Naive thymus-derived CD4-positive, alpha-beta T cell (primary cell): ENCODE data around the gene CCDC61. TPM values are rescaled to one million over a fixed set of nuclear protein-coding genes. Genes with fewer than 3 reads are reported as not detected.

Experiments used
- ATAC-seq: fragments of 150-1000 bp; cut with Tn5 transposase; 2 replicates; pipeline ENCODE4 v1.10.0; 2021; ENCODE audit warnings: mild to moderate bottlenecking, moderate library complexity
- CTCF ChIA-PET: fragments of 350-600 bp; sonication (Branson Sonifier 250); formaldehyde crosslinking; loops from one replicate; lab custom pipeline; 2021; ENCODE audit warnings: antibody characterized with exemption; lab: Charles Lee
- POLR2A ChIA-PET: fragments of 350-600 bp; sonication (Branson Sonifier 250); formaldehyde crosslinking; loops from one replicate; lab custom pipeline; 2021; ENCODE audit warnings: antibody characterized with exemption, inconsistent platforms; lab: Charles Lee
- DNase-seq, 9 donors: peaks; one replicate each; pipeline versions ENCODE4 v3.0.0 to v3.0.0-alpha.2; 2020 to 2022; ENCODE audit warnings: mixed read lengths in 1 of 9
- H3K27ac ChIP-seq: one replicate; pipeline ENCODE4 v1.7.0; 2013; ENCODE audit warnings: mild to moderate bottlenecking, low read depth, low read length, moderate library complexity
- H3K27me3 ChIP-seq, 2 donors: one replicate each; pipeline ENCODE4 v1.7.0; 2013; ENCODE audit warnings: low read length in 2 of 2, mild to moderate bottlenecking in 2 of 2, moderate library complexity in 2 of 2; ENCODE audit not compliant: control insufficient read depth in 2 of 2, insufficient read depth in 2 of 2
- H3K36me3 ChIP-seq, 3 experiments: 1 replicate in 2 of 3; 2 replicates in 1 of 3; pipeline ENCODE4 v1.7.0; 2013; ENCODE audit warnings: low read length in 3 of 3, mild to moderate bottlenecking in 3 of 3, moderate library complexity in 1 of 3; ENCODE audit not compliant: insufficient read depth in 3 of 3, control insufficient read depth in 2 of 3
- H3K4me1 ChIP-seq, 2 donors: one replicate each; pipeline ENCODE4 v1.7.0; 2013; ENCODE audit warnings: low read length in 2 of 2, mild to moderate bottlenecking in 2 of 2, moderate library complexity in 1 of 2; ENCODE audit not compliant: control insufficient read depth in 2 of 2, insufficient read depth in 2 of 2
- H3K4me3 ChIP-seq: 2 replicates; pipeline ENCODE4 v1.7.0; 2013; ENCODE audit warnings: mild to moderate bottlenecking, low read length
- H3K9me3 ChIP-seq, 3 experiments: 1 replicate in 2 of 3; 2 replicates in 1 of 3; pipeline ENCODE4 v1.7.0; 2013; ENCODE audit warnings: low read length in 3 of 3; ENCODE audit not compliant: control insufficient read depth in 2 of 3
- H3K27ac Mint-ChIP-seq, 9 donors: one replicate each; pipeline ENCODE4 v1.8.0; 2020 to 2022; ENCODE audit warnings: mixed read lengths in 9 of 9, mild to moderate bottlenecking in 8 of 9, moderate library complexity in 5 of 9, inconsistent platforms in 2 of 9
- H3K27me3 Mint-ChIP-seq, 5 donors: one replicate each; pipeline ENCODE4 v1.8.0; 2021 to 2022; ENCODE audit warnings: mixed read lengths in 5 of 5, mild to moderate bottlenecking in 1 of 5
- H3K36me3 Mint-ChIP-seq, 5 donors: one replicate each; pipeline ENCODE4 v1.8.0; 2020 to 2022; ENCODE audit warnings: mixed read lengths in 5 of 5, mild to moderate bottlenecking in 3 of 5, inconsistent platforms in 1 of 5
- H3K4me1 Mint-ChIP-seq, 7 donors: one replicate each; pipeline ENCODE4 v1.8.0; 2020 to 2022; ENCODE audit warnings: mixed read lengths in 7 of 7, mild to moderate bottlenecking in 3 of 7, inconsistent platforms in 1 of 7
- H3K4me3 Mint-ChIP-seq, 10 donors: one replicate each; pipeline ENCODE4 v1.8.0; 2020 to 2022; ENCODE audit warnings: mild to moderate bottlenecking in 10 of 10, mixed read lengths in 10 of 10, moderate library complexity in 6 of 10, inconsistent platforms in 2 of 10
- H3K9me3 Mint-ChIP-seq, 11 donors: one replicate each; pipeline ENCODE4 v1.8.0; 2020 to 2022; ENCODE audit warnings: mixed read lengths in 11 of 11, mild to moderate bottlenecking in 4 of 11, inconsistent platforms in 1 of 11, moderate library complexity in 1 of 11
- intact Hi-C, 2 donors: fragments of 100-400 bp; cut with micrococcal nuclease; formaldehyde crosslinking; loops; one replicate each; pipeline ENCODE4 v1.15.1; 2023
- polyA plus RNA-seq, 2 donors: library from polyadenylated mRNA; unstranded; fragments of 300-500 nt; fragmentation: Illumina TruSeq; gene quantifications; one replicate each; pipeline ENCODE4 v1.2.3, GENCODE V29; 2021
- total RNA-seq, 6 experiments: library from RNA in 5 of 6; stranded (reverse) in 5 of 6; gene quantifications; 1 replicate in 5 of 6; 2 replicates in 1 of 6; pipeline ENCODE4 v1.2.3 and lab custom pipeline; 2021 to 2026

The CCDC61 gene
- total and polyA plus RNA-seq, 7 experiments from 2014 or later: 10.1 to 35.8 (median 15.6) TPM

GRCh38 chr19:45972947-45973540 is 22.2 kb upstream of the CCDC61 start:
- H3K4me3 ChIP-seq: no peak overlapping the region
- Mint-ChIP-seq H3K4me3 (peak overlapping the region in 7 of 10 donors; percentile 5 to 80 (median 58)), H3K36me3 (peaks cover 0 to 9% (median 2%) of the 10 kb centered on the region in 5 donors), H3K27ac (no peak overlapping the region), H3K4me1 (peaks cover 18 to 26% (median 21%) of the 10 kb centered on the region in 7 donors), H3K27me3 (peaks cover 73 to 82% (median 81%) of the 10 kb centered on the region in 5 donors), H3K9me3 (peaks cover 0 to 3% (median 0%) of the 10 kb centered on the region in 11 donors)
- H3K27ac ChIP-seq: no peak overlapping the region
- intact Hi-C loops: no loop called here
- CTCF ChIA-PET: no interaction called here
- H3K9me3 ChIP-seq: no peaks in the 10 kb centered on the region
- POLR2A ChIA-PET: no interaction called here
- no peak for ATAC-seq
- H3K36me3 ChIP-seq: no peaks in the 10 kb centered on the region
- no peak for DNase-seq
- peaks cover 11 to 12% of the 10 kb centered on the region in 2 donors for H3K4me1 ChIP-seq
- peaks cover 0 to 11% of the 10 kb centered on the region in 2 donors for H3K27me3 ChIP-seq

GRCh38 chr19:45973553-45974338 is 21.5 kb upstream of the CCDC61 start, which contains the start of gene NOVA2:
NOVA2 (minus strand) TSS chr19:45973865; CDS start chr19:45973351, 514 bp downstream.
- Histone ChIP-seq H3K36me3 (no peaks in the 10 kb centered on the region), H3K27ac (no peak within 1 kb of the TSS), H3K4me3 (no peak within 1 kb of the TSS), H3K4me1 (peaks cover 11 to 12% of the 10 kb centered on the region in 2 donors), H3K27me3 (peaks cover 0 to 11% of the 10 kb centered on the region in 2 donors), H3K9me3 (no peaks in the 10 kb centered on the region)
- Mint-ChIP-seq H3K27ac (peak within 1 kb of the TSS in 1 of 9 donors; percentile 89), H3K4me3 (peak within 1 kb of the TSS in 9 of 10 donors; percentile 42 to 80 (median 62)), H3K9me3 (peaks cover 0 to 3% (median 0%) of the 10 kb centered on the region in 11 donors), H3K27me3 (peaks cover 66 to 81% (median 77%) of the 10 kb centered on the region in 5 donors), H3K36me3 (peaks cover 0 to 9% (median 2%) of the 10 kb centered on the region in 5 donors), H3K4me1 (peaks cover 18 to 26% (median 21%) of the 10 kb centered on the region in 7 donors)
- ChIA-PET CTCF (no interaction called here), POLR2A (no interaction called here)
- DNase-seq (peak in 1 of 9 donors; percentile 62), ATAC-seq (peak; percentile 28)
- intact Hi-C loops: loop anchor here in 1 of 2 donors (2.0 kb wide), 1 partner anchor 21 kb away; the partner anchor contains the start of gene CCDC61

GRCh38 chr19:45975306-45976070 is 19.8 kb upstream of the CCDC61 start:
- H3K4me1 Mint-ChIP-seq: peaks cover 18 to 26% (median 21%) of the 10 kb centered on the region in 7 donors
- no peak overlapping the region for H3K4me3 Mint-ChIP-seq
- peaks cover 52 to 72% (median 60%) of the 10 kb centered on the region in 5 donors for H3K27me3 Mint-ChIP-seq
- DNase-seq: no peak
- Histone ChIP-seq H3K4me3 (no peak overlapping the region), H3K4me1 (peaks cover 11 to 12% of the 10 kb centered on the region in 2 donors), H3K9me3 (no peaks in the 10 kb centered on the region), H3K36me3 (no peaks in the 10 kb centered on the region), H3K27me3 (peaks cover 0 to 11% of the 10 kb centered on the region in 2 donors), H3K27ac (no peak overlapping the region)
- ATAC-seq: no peak
- peaks cover 0 to 9% (median 2%) of the 10 kb centered on the region in 5 donors for H3K36me3 Mint-ChIP-seq
- H3K9me3 Mint-ChIP-seq: peaks cover 0 to 2% (median 0%) of the 10 kb centered on the region in 11 donors
- ChIA-PET CTCF (no interaction called here), POLR2A (no interaction called here)
- intact Hi-C loops: loop anchor here in 1 of 2 donors (2.0 kb wide), 1 partner anchor 19 kb away; the partner anchor contains the start of gene CCDC61
- H3K27ac Mint-ChIP-seq: no peak overlapping the region

GRCh38 chr19:45976178-45976577 is 19.1 kb upstream of the CCDC61 start:
- H3K27me3 ChIP-seq: peaks cover 0 to 11% of the 10 kb centered on the region in 2 donors
- DNase-seq (no peak), ATAC-seq (no peak)
- H3K4me3 ChIP-seq: no peak overlapping the region
- no peak overlapping the region for H3K27ac ChIP-seq
- Mint-ChIP-seq H3K9me3 (peaks cover 0 to 2% (median 0%) of the 10 kb centered on the region in 11 donors), H3K27me3 (peaks cover 48 to 70% (median 55%) of the 10 kb centered on the region in 5 donors), H3K4me1 (peaks cover 15 to 23% (median 17%) of the 10 kb centered on the region in 7 donors), H3K4me3 (no peak overlapping the region), H3K27ac (no peak overlapping the region), H3K36me3 (peaks cover 0 to 9% (median 2%) of the 10 kb centered on the region in 5 donors)
- intact Hi-C loops: no loop called here
- ChIA-PET POLR2A (no interaction called here), CTCF (no interaction called here)
- no peaks in the 10 kb centered on the region for H3K9me3 ChIP-seq
- no peaks in the 10 kb centered on the region for H3K36me3 ChIP-seq
- peaks cover 11 to 12% of the 10 kb centered on the region in 2 donors for H3K4me1 ChIP-seq

- ChIA-PET CTCF (no interaction called here), POLR2A (interaction anchor here (1.6 kb wide), 1 partner anchor 18 kb away, joined by 3 read pairs; the partner anchor contains the start of gene CCDC61)
- H3K4me3 ChIP-seq: no peak overlapping the region
- H3K4me1 ChIP-seq: no peaks in the 10 kb centered on the region
- Mint-ChIP-seq H3K4me3 (no peak overlapping the region), H3K36me3 (peaks cover 0 to 3% (median 0%) of the 10 kb centered on the region in 5 donors), H3K9me3 (peaks cover 0 to 1% (median 0%) of the 10 kb centered on the region in 11 donors), H3K27me3 (peaks cover 34 to 67% (median 46%) of the 10 kb centered on the region in 5 donors), H3K27ac (no peak overlapping the region), H3K4me1 (peaks cover 0 to 8% (median 4%) of the 10 kb centered on the region in 7 donors)
- H3K27me3 ChIP-seq: peaks cover 0 to 11% of the 10 kb centered on the region in 2 donors
- DNase-seq (no peak), ATAC-seq (no peak)
- intact Hi-C loops: no loop called here
- H3K27ac ChIP-seq: no peak overlapping the region
- H3K36me3 ChIP-seq: no peaks in the 10 kb centered on the region
- no peaks in the 10 kb centered on the region for H3K9me3 ChIP-seq
Observed at GRCh38 chr19:45978156-45978555, 17.1 kb upstream of the CCDC61 start.

GRCh38 chr19:45981350-45981749 is 13.9 kb upstream of the CCDC61 start:
- intact Hi-C loops: no loop called here
- Mint-ChIP-seq H3K9me3 (peaks cover 0 to 4% (median 0%) of the 10 kb centered on the region in 11 donors), H3K36me3 (no peaks in the 10 kb centered on the region), H3K4me3 (no peak overlapping the region), H3K4me1 (no peaks in the 10 kb centered on the region), H3K27me3 (peaks cover 15 to 49% (median 25%) of the 10 kb centered on the region in 5 donors), H3K27ac (no peak overlapping the region)
- Histone ChIP-seq H3K9me3 (no peaks in the 10 kb centered on the region), H3K27me3 (no peaks in the 10 kb centered on the region), H3K4me1 (no peaks in the 10 kb centered on the region), H3K27ac (no peak overlapping the region), H3K4me3 (no peak overlapping the region), H3K36me3 (no peaks in the 10 kb centered on the region)
- ATAC-seq (no peak), DNase-seq (no peak)
- ChIA-PET CTCF (no interaction called here), POLR2A (no interaction called here)
